PC-9 (cell line): ENCODE data around the gene GPR151. TPM values are rescaled to one million over a fixed set of nuclear protein-coding genes. Genes with fewer than 3 reads are reported as not detected.

Source experiments
- Bru-seq: library from RNA; stranded (reverse); fragments of 400-500 nt; gene quantifications from one replicate; lab custom pipeline; 2021; lab: Mats Ljungman, UMichigan
- BruChase-seq, 2 experiments: library from RNA; stranded (reverse); fragments of 400-500 nt; gene quantifications; one replicate each; lab custom pipeline; 2021; lab: Mats Ljungman, UMichigan
- BruUV-seq: library from RNA; stranded (reverse); fragments of 400-500 nt; replicated peaks from 2 replicates; lab custom pipeline; 2021; lab: Mats Ljungman, UMichigan
- CTCF ChIA-PET: fragments of 300-600 bp; sonication (Branson Sonifier 250); formaldehyde crosslinking; loops from one replicate; lab custom pipeline; 2022; ENCODE audit warnings: antibody characterized with exemption; lab: Charles Lee
- POLR2A ChIA-PET: fragments of 300-600 bp; sonication (Branson Sonifier 250); formaldehyde crosslinking; loops from one replicate; lab custom pipeline; 2022; ENCODE audit warnings: antibody characterized with exemption; ENCODE audit not compliant: unreplicated experiment; lab: Charles Lee
- DNase-seq, 2 experiments: peaks; one replicate each; pipeline versions ENCODE4 v3.0.0 to v3.0.0-alpha.2; 2015 to 2022; ENCODE audit warnings: mixed read lengths in 1 of 2
- H2AFZ ChIP-seq: fragments of 200-600 bp; sonication (generic); 2 replicates; pipeline ENCODE4 v1.8.1; 2017; ENCODE audit warnings: antibody characterized with exemption
- H3F3A ChIP-seq: fragments of 200-600 bp; sonication (generic); 2 replicates; pipeline ENCODE4 v1.8.1; 2017; ENCODE audit warnings: antibody characterized with exemption, mild to moderate bottlenecking, low read depth; ENCODE audit not compliant: insufficient read depth
- H3K27ac ChIP-seq: fragments of 200-600 bp; sonication (generic); 2 replicates; pipeline ENCODE4 v1.6.1; 2016; ENCODE audit warnings: mixed run types
- H3K27me3 ChIP-seq: fragments of 200-600 bp; sonication (generic); 2 replicates; pipeline ENCODE4 v1.6.1; 2016; ENCODE audit warnings: low read depth, mixed run types; ENCODE audit not compliant: insufficient read depth
- H3K36me3 ChIP-seq: fragments of 200-600 bp; sonication (generic); 2 replicates; pipeline ENCODE4 v1.6.1; 2016; ENCODE audit warnings: low read depth, mixed run types
- H3K4me1 ChIP-seq: fragments of 200-600 bp; sonication (generic); replicated peaks from 2 replicates; pipeline ENCODE4 v1.6.1; 2016; ENCODE audit warnings: mixed run types; ENCODE audit not compliant: insufficient read depth
- H3K4me2 ChIP-seq: fragments of 200-600 bp; sonication (generic); 2 replicates; pipeline ENCODE4 v1.6.1; 2017; ENCODE audit warnings: mixed run types
- H3K4me3 ChIP-seq: fragments of 200-600 bp; sonication (generic); 2 replicates; pipeline ENCODE4 v1.6.1; 2016; ENCODE audit warnings: mixed run types
- H3K79me2 ChIP-seq: fragments of 200-600 bp; sonication (generic); 2 replicates; pipeline ENCODE4 v1.6.1; 2017; ENCODE audit warnings: low read depth, mixed run types
- H3K9me2 ChIP-seq: fragments of 200-600 bp; sonication (generic); 2 replicates; pipeline ENCODE4 v1.8.1; 2017; ENCODE audit warnings: mild to moderate bottlenecking; ENCODE audit not compliant: insufficient read depth
- H3K9me3 ChIP-seq: fragments of 200-600 bp; sonication (generic); 2 replicates; pipeline ENCODE4 v1.8.1; 2016; ENCODE audit warnings: low read depth; ENCODE audit not compliant: insufficient read depth
- H4K20me1 ChIP-seq: fragments of 200-600 bp; sonication (generic); 2 replicates; pipeline ENCODE4 v1.8.1; 2017; ENCODE audit not compliant: insufficient read depth
- EZH2 ChIP-seq: fragments of 200-600 bp; sonication (generic); IDR thresholded peaks from 2 replicates; pipeline ENCODE4 v1.8.0; 2017; ENCODE audit warnings: antibody characterized with exemption, low read depth
- intact Hi-C: fragments of 100-400 bp; cut with micrococcal nuclease; formaldehyde crosslinking; loops from one replicate; pipeline ENCODE4 v1.10.0; 2022; ENCODE audit not compliant: unreplicated experiment
- long read RNA-seq: library from polyadenylated mRNA; stranded (forward); transcript quantifications from one replicate; pipeline ENCODE4 v2.0.0, GENCODE V29; 2022
- total RNA-seq: library from RNA; stranded (reverse); gene quantifications from 2 replicates; pipeline ENCODE4 v1.2.3, GENCODE V29; 2021
- TF ChIP-seq, protein P1 (sequence below): fragments of 200-600 bp; sonication (generic); conservative IDR thresholded peaks from 2 replicates; pipeline ENCODE4 v1.6.1; 2017; ENCODE audit warnings: mixed run types, antibody characterized with exemption, mild to moderate bottlenecking, moderate library complexity

GPR151 gene
- not detected in 2 replicates for total RNA-seq
- not detected for Bru-seq, nascent RNA
- BruChase-seq, experiment 1, labeled RNA remaining after a 2-hour chase, result not detected
- BruChase-seq, experiment 2, labeled RNA remaining after a 6-hour chase, result not detected
- long read RNA-seq, result 0 reads

DNA sequence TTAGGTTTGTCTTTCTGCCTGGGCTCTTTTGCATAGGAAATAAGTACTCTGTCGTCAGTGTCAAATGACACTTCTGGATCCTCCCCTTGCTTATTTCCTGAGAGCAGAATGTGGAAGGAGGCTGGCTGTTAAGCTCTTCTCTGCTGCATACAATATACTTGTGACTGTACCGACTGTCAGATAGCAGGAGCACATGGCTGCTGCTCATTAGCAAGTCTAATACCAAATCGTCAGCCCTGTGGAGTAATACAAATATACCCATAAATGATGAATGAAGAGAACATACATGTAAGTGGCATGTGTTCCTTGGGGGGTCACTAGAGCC is at the start of gene GPR151:
Gene GPR151, minus strand, starts transcription at position 40 of the 325 bp plus-strand sequence. CDS start 77 bp downstream, outside the sequence.
- Histone ChIP-seq H3K4me3 (no peak within 1 kb of the TSS), H2AFZ (no peak within 1 kb of the TSS), H3K36me3 (no peaks in the 10 kb centered on the region), H3K9me2 (no peaks in the 10 kb centered on the region), H4K20me1 (peaks cover 5% of the 10 kb centered on the region), H3K4me2 (no peak within 1 kb of the TSS), H3F3A (peaks cover 14% of the 10 kb centered on the region), H3K4me1 (no peaks in the 10 kb centered on the region), H3K79me2 (no peaks in the 10 kb centered on the region), H3K9me3 (no peaks in the 10 kb centered on the region), H3K27ac (no peak within 1 kb of the TSS), H3K27me3 (no peaks in the 10 kb centered on the region)
- no peak for DNase-seq
- intact Hi-C loops, result no loop called here
- no peak for TF ChIP-seq EZH2
- TF ChIP-seq, protein P1, sequence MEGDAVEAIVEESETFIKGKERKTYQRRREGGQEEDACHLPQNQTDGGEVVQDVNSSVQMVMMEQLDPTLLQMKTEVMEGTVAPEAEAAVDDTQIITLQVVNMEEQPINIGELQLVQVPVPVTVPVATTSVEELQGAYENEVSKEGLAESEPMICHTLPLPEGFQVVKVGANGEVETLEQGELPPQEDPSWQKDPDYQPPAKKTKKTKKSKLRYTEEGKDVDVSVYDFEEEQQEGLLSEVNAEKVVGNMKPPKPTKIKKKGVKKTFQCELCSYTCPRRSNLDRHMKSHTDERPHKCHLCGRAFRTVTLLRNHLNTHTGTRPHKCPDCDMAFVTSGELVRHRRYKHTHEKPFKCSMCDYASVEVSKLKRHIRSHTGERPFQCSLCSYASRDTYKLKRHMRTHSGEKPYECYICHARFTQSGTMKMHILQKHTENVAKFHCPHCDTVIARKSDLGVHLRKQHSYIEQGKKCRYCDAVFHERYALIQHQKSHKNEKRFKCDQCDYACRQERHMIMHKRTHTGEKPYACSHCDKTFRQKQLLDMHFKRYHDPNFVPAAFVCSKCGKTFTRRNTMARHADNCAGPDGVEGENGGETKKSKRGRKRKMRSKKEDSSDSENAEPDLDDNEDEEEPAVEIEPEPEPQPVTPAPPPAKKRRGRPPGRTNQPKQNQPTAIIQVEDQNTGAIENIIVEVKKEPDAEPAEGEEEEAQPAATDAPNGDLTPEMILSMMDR, result no peak
- BruUV-seq, result no TSS peak
- ChIA-PET POLR2A (interaction anchor here (0.5 to 0.7 kb wide), 2 partner anchors 15 to 22 kb away, joined by 3 to 5 read pairs; no protein-coding TSS in a partner anchor), CTCF (no interaction called here)

DNA sequence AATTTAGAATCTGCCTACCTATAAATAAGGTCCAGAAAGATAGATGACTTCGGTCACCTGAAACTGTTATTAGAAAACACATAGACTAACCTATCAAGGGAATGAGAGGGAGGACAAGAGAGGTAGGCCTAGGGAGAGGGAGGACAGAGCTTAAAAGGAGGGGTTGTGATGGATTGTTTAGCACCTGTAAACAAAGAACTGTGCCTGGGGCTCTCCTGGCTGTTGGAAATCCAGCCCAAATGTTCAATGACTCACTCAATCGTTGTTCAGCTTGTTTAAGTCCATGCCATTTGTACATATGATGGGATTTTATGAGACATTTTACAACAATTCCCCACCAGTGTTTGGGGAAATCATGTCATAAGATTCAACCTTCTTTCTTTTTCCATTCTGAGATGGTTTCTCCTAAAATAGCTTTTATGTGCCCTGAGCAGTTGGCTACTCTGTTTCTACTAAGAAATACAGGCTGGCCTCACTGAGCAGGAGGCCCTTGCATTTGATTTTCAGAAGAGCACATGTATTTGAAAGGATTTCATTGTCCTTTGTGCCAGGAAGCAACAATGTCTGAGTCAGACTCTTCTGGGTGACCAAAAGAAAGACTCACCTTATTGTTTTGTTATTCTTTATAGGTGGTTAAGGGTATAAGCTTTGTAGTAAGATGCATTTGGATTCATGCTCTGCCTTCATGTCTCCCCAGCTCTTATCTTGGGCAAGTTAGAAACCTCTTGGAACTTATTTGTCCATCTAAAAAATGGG is 48.2 kb upstream of the GPR151 start:
- Histone ChIP-seq H3K79me2 (no peaks in the 10 kb centered on the region), H4K20me1 (no peaks in the 10 kb centered on the region), H3K27ac (no peak overlapping the region), H3K9me2 (no peaks in the 10 kb centered on the region), H3K27me3 (0 out of 2 replicates have a peak, but pooled peaks cover 10% of the 10 kb centered on the region), H3K36me3 (no peaks in the 10 kb centered on the region), H3K4me1 (no peaks in the 10 kb centered on the region), H3K4me2 (no peak overlapping the region), H2AFZ (no peak overlapping the region), H3K4me3 (no peak overlapping the region), H3F3A (no peaks in the 10 kb centered on the region), H3K9me3 (no peaks in the 10 kb centered on the region)
- no TSS peak for BruUV-seq
- DNase-seq, result no peak
- intact Hi-C loops, result no loop called here
- TF ChIP-seq, protein P1, result no peak
- TF ChIP-seq EZH2, result no peak
- ChIA-PET CTCF (no interaction called here), POLR2A (no interaction called here)

GRCh38 chr5:146562461-146562860 is 46.5 kb upstream of the GPR151 start:
- no peaks in the 10 kb centered on the region for H3K36me3 ChIP-seq
- no TSS peak for BruUV-seq
- H3K79me2 ChIP-seq, result no peaks in the 10 kb centered on the region
- 0 out of 2 replicates have a peak, but pooled peaks cover 10% of the 10 kb centered on the region for H3K27me3 ChIP-seq
- no peaks in the 10 kb centered on the region for H3K4me1 ChIP-seq
- intact Hi-C loops, result no loop called here
- no peak for DNase-seq
- no peak overlapping the region for H3K27ac ChIP-seq
- H3K9me2 ChIP-seq, result no peaks in the 10 kb centered on the region
- H2AFZ ChIP-seq, result no peak overlapping the region
- TF ChIP-seq EZH2, result no peak
- TF ChIP-seq, protein P1, result no peak
- H3K4me3 ChIP-seq, result no peak overlapping the region
- H4K20me1 ChIP-seq, result no peaks in the 10 kb centered on the region
- CTCF ChIA-PET, result interaction anchor here (0.7 kb wide), 1 partner anchor 36 kb away, joined by 5 read pairs; no protein-coding TSS in a partner anchor
- no peaks in the 10 kb centered on the region for H3K9me3 ChIP-seq
- H3F3A ChIP-seq, result no peaks in the 10 kb centered on the region
- no peak overlapping the region for H3K4me2 ChIP-seq
- POLR2A ChIA-PET, result no interaction called here
